ENCODE measurements around the gene MED13L. TPM values are rescaled to one million over a fixed set of nuclear protein-coding genes. Genes with fewer than 3 reads are reported as not detected.
"Not testable (repeated sequence)": the region's sequence is repeated elsewhere in the genome, so short reads cannot be mapped to it uniquely, and the experiment has no call there.

Gene MED13L
- total and polyA plus RNA-seq, 2 of the 4 experiments (the other 2 are of a cell fraction) = 17.9 to 49.1 TPM

DNA sequence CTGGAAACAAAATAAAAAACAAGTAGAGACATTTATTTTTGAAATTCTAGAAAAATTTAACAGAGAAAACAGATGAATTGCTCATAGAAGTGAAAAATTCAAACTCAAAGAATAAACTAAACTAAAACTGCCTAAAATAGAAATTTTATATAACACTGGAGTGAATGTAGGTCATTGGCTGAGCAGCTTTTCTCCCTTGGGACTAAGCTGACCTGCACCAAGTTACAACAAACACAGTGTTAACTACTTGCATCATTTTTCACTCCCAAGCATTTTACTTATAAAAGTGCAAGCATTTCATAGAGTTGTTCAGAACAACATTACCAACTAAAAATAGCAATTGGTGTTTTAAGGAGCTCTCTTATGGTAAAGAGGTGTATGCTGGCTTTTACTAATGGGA is 298.1 kb downstream of the MED13L start:
- no peak overlapping the region for H3K56ac ChIP-seq (ENCODE audit: extremely low read depth, insufficient read depth, low read length)
- H3K79me1 ChIP-seq (ENCODE audit: low read depth in 1 of 2, low read length in 2 of 2) = peaks cover 10 to 31% of the 10 kb centered on the region in 2 experiments
- H4K8ac ChIP-seq (ENCODE audit: low read depth in 2 of 2, low read length in 2 of 2) = no peak overlapping the region
- ATAC-seq (ENCODE audit: low read depth) (no peak), DNase-seq (no peak)
- TF ChIP-seq BHLHE40 (IDR thresholded peaks at IDR 0.05; ENCODE audit: low read depth, low read length) (no peak), POLR2A (IDR thresholded peaks at IDR 0.05; ENCODE audit: low read depth, low read length) (no peak), MAFK (IDR thresholded peaks at IDR 0.05; ENCODE audit: low read depth, low read length) (no peak), MXI1 (IDR thresholded peaks at IDR 0.05; ENCODE audit: borderline replicate concordance, low read depth, low read length) (no peak), SMC3 (IDR thresholded peaks at IDR 0.05; ENCODE audit: low read depth, low read length) (no peak)
- TF ChIP-seq, protein P1, sequence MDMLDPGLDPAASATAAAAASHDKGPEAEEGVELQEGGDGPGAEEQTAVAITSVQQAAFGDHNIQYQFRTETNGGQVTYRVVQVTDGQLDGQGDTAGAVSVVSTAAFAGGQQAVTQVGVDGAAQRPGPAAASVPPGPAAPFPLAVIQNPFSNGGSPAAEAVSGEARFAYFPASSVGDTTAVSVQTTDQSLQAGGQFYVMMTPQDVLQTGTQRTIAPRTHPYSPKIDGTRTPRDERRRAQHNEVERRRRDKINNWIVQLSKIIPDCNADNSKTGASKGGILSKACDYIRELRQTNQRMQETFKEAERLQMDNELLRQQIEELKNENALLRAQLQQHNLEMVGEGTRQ (IDR thresholded peaks at IDR 0.05; ENCODE audit: low read depth, low read length) = no peak
- in situ Hi-C loops (cut with MboI; ENCODE audit: low sequenced_read_pairs) = no loop called here
- H2AK5ac ChIP-seq (ENCODE audit: low read depth, low read length) = no peak overlapping the region
- no peak overlapping the region for H2BK15ac ChIP-seq (ENCODE audit: low read depth, low read length)
- no peak overlapping the region for H3K4me3 ChIP-seq (ENCODE audit: insufficient read depth, low read depth, low read length)
- H2BK20ac ChIP-seq (ENCODE audit: low read depth, low read length) = no peak overlapping the region
- no peak overlapping the region for H3K14ac ChIP-seq (replicated peaks; ENCODE audit: low read depth, low read length)
- no peak overlapping the region for H3K23ac ChIP-seq (ENCODE audit: low read depth, low read length)
- no peak overlapping the region for H3K9ac ChIP-seq (ENCODE audit: low read depth, low read length)
- no TSS peak for BruUV-seq (replicated peaks)
- no peaks in the 10 kb centered on the region for H3K4me1 ChIP-seq (ENCODE audit: control insufficient read depth, insufficient read depth, low read length)
- no peak overlapping the region for H3K4ac ChIP-seq (ENCODE audit: low read depth, low read length)
- dilution Hi-C loops (cut with HindIII; ENCODE audit: low sequenced_read_pairs, unreplicated experiment) = no loop called here
- no peak overlapping the region for H3K27ac ChIP-seq (ENCODE audit: insufficient read depth, low read length)
- peaks cover 25% of the 10 kb centered on the region for H3K36me3 ChIP-seq (ENCODE audit: control insufficient read depth, insufficient read depth, low read length)
- CTCF ChIA-PET = no interaction called here
- no peaks in the 10 kb centered on the region for H3K9me1 ChIP-seq (ENCODE audit: insufficient read depth, low read length)
- H3K27me3 ChIP-seq (ENCODE audit: control insufficient read depth, insufficient read depth, low read length) = no peaks in the 10 kb centered on the region
- no peaks in the 10 kb centered on the region for H3K9me3 ChIP-seq (ENCODE audit: control insufficient read depth, insufficient read depth, low read length)
- H2BK5ac ChIP-seq (ENCODE audit: low read depth, low read length, poor library complexity, severe bottlenecking) = no peak overlapping the region
- no peak overlapping the region for H4K5ac ChIP-seq (ENCODE audit: low read depth, low read length)
- intact Hi-C loops (cut with micrococcal nuclease) = no loop called here
- 0 out of 2 replicates have a peak, but pooled peaks cover 4% of the 10 kb centered on the region for H4K20me1 ChIP-seq (ENCODE audit: insufficient read depth, low read length)
- H3K18ac ChIP-seq (ENCODE audit: low read depth, low read length) = no peak overlapping the region
- POLR2A ChIA-PET (ENCODE audit: unreplicated experiment) = no interaction called here
- H3K4me2 ChIP-seq (ENCODE audit: low read depth, low read length) = no peak overlapping the region
- no peak overlapping the region for H2AFZ ChIP-seq (replicated peaks; ENCODE audit: low read length, poor library complexity)
- H2AK9ac ChIP-seq (replicated peaks; ENCODE audit: low read depth, low read length, poor library complexity) = no peak overlapping the region
- no peak overlapping the region for H4K91ac ChIP-seq (ENCODE audit: insufficient read depth, low read depth, low read length)
- H2BK120ac ChIP-seq (ENCODE audit: low read depth, low read length) = no peak overlapping the region

DNA sequence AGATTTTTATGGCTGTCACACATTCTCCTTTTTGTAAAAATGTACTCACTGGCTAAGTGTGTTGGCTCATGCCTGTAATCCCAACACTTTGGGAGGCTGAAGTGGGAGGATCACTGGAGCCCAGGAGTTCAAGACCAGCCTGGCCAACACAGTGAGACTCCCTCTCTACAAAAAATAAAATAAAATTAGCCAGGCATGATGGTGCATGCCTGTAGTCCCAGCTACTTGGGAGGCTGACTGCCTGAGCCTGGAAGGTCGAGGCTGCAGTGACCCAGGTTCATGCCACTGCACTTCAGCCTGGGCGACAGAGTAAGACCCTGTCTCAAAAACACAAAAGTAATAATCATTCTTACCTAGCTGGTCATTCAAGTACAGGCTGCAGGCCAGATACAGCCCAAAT is 300.7 kb downstream of the MED13L start:
- H4K8ac ChIP-seq (ENCODE audit: low read depth in 2 of 2, low read length in 2 of 2); H3K23ac ChIP-seq (ENCODE audit: low read depth, low read length); H3K56ac ChIP-seq (ENCODE audit: extremely low read depth, insufficient read depth, low read length); H2AK5ac ChIP-seq (ENCODE audit: low read depth, low read length); H3K4ac ChIP-seq (ENCODE audit: low read depth, low read length); H3K9me1 ChIP-seq (ENCODE audit: insufficient read depth, low read length); H2BK120ac ChIP-seq (ENCODE audit: low read depth, low read length); H2AK9ac ChIP-seq (replicated peaks; ENCODE audit: low read depth, low read length, poor library complexity); DNase-seq; ATAC-seq (ENCODE audit: low read depth); H3K9ac ChIP-seq (ENCODE audit: low read depth, low read length); H3K4me3 ChIP-seq (ENCODE audit: insufficient read depth, low read depth, low read length); dilution Hi-C loops (cut with HindIII; ENCODE audit: low sequenced_read_pairs, unreplicated experiment); intact Hi-C loops (cut with micrococcal nuclease); in situ Hi-C loops (cut with MboI; ENCODE audit: low sequenced_read_pairs); H4K5ac ChIP-seq (ENCODE audit: low read depth, low read length); H4K20me1 ChIP-seq (ENCODE audit: insufficient read depth, low read length); H3K27ac ChIP-seq (ENCODE audit: insufficient read depth, low read length); BruUV-seq (replicated peaks); H2AFZ ChIP-seq (replicated peaks; ENCODE audit: low read length, poor library complexity); H3K4me2 ChIP-seq (ENCODE audit: low read depth, low read length); H4K91ac ChIP-seq (ENCODE audit: insufficient read depth, low read depth, low read length); H2BK5ac ChIP-seq (ENCODE audit: low read depth, low read length, poor library complexity, severe bottlenecking); CTCF ChIA-PET; H3K9me3 ChIP-seq (ENCODE audit: control insufficient read depth, insufficient read depth, low read length); H2BK15ac ChIP-seq (ENCODE audit: low read depth, low read length); H3K18ac ChIP-seq (ENCODE audit: low read depth, low read length); POLR2A ChIA-PET (ENCODE audit: unreplicated experiment); H3K4me1 ChIP-seq (ENCODE audit: control insufficient read depth, insufficient read depth, low read length); H3K14ac ChIP-seq (replicated peaks; ENCODE audit: low read depth, low read length); H3K27me3 ChIP-seq (ENCODE audit: control insufficient read depth, insufficient read depth, low read length); H2BK20ac ChIP-seq (ENCODE audit: low read depth, low read length): not testable (repeated sequence)
- 100% methylated on average over 1 of the region's 2 CpGs; no CpG with 5 or more reads in 1 of the 2 experiments for WGBS, 2 experiments (ENCODE audit: extremely low coverage in 2 of 2, insufficient read length in 1 of 2)
- H3K79me1 ChIP-seq (ENCODE audit: low read depth in 1 of 2, low read length in 2 of 2) = peaks cover 12 to 34% of the 10 kb centered on the region in 2 experiments; a peak in 3 of 4 replicates
- H3K36me3 ChIP-seq (ENCODE audit: control insufficient read depth, insufficient read depth, low read length) = peaks cover 21% of the 10 kb centered on the region
